Fibroblast of peridontal ligament (primary cell): ENCODE results near the gene GOLGA8K.
"Not testable (repeated sequence)": the region's sequence is repeated elsewhere in the genome, so short reads cannot be mapped to it uniquely, and the experiment has no call there.

Experiments used
- DNase-seq: peaks from one replicate; pipeline ENCODE4 v3.0.0-alpha.2; 2010; ENCODE audit errors: extremely low read depth

Gene GOLGA8K

DNA sequence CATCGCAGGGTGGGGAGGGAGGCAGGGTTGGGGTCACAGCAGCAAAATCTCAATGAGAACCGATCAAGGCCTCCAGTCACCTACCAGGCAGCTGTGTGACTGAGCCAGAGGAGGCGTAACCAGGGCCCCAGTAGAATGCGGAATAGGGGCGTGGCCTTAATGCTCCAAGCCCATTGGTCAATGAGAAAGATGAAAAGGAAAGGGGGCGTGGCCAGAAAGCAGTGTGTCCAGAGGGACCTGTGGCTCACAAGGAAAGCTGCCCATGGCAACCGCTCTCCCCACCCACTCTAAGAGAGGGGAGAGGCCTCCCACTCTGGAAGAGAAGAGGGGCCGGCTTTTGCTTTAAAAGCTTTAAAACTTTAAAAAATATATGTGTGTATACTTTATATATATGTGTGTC is at the start of gene GOLGA8K:
Gene GOLGA8K, minus strand, starts transcription at position 101 of the 400 bp plus-strand sequence. Its CDS starts 98 bp downstream, at position 3.
- not testable (repeated sequence) for DNase-seq

DNA sequence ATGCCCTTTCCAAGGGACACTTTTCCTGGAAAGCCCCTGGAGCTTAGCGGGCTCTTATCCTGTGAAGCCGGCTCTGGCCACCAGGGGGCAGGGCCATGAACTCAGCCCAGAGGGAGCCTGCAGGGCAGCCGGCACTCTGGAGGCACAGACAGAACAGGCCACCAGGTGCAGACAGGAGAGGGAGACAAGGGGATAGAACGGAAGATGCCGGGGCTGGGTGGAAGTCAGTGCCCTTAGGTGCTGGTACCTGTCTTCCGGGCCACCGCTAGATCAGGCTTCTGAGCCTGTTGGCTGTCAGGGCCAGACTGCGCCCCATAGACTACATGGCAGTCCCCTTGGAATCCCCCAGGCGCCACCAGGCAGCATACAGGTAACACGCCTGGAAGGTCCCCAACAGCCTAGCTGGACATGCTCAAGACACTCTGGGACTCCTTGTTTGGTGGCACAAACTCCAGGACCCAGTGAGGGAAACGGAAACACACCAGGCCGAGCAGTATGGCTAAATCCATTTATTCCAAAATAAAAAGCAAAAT is 37.4 kb upstream of the GOLGA8K start:
- DNase-seq = not testable (repeated sequence)

GRCh38 chr15:32434102-32434963 is 31.2 kb upstream of the GOLGA8K start:
- not testable (repeated sequence) for DNase-seq

DNA sequence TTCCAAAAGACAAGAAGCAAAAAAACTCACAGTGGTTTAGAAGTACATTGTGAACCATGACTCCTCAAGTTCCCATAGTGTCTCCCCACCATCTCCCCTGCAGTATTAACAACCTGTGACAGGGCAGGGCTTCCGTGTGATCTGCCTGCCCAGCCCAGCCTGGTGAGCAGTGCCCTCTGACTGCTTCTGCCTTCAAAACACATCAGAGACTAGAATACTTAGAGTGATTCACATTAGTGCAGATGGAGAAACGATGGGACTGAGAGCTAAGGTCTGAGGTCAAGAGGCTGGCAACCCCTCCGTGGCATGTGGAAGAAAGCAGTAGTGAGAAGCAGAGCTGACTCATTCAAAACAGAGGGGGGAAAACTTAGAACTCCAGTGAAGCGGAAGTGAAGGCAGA is 24.5 kb upstream of the GOLGA8K start:
- not testable (repeated sequence) for DNase-seq

GRCh38 chr15:32426511-32426910 is 23.4 kb upstream of the GOLGA8K start:
- DNase-seq = not testable (repeated sequence)

DNA sequence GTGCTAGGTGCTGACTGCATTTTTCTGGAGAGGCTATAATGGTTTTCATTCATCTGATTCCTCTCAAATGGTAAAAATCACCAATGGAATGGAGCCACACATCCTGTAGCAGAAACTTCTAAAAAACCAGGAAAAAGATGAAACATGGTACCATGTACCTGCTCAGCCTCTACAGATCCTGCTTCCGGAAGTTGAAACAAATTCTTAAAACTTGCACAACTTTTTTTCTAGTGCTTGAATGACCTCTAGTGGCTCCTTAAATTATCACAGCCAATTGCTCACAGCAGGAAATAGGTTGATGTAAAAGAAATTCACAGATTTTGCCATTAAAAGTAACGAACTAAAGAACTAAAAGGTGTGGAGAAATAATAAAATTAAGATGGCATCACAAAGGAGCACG is 4.8 kb upstream of the GOLGA8K start:
- not testable (repeated sequence) for DNase-seq

DNA sequence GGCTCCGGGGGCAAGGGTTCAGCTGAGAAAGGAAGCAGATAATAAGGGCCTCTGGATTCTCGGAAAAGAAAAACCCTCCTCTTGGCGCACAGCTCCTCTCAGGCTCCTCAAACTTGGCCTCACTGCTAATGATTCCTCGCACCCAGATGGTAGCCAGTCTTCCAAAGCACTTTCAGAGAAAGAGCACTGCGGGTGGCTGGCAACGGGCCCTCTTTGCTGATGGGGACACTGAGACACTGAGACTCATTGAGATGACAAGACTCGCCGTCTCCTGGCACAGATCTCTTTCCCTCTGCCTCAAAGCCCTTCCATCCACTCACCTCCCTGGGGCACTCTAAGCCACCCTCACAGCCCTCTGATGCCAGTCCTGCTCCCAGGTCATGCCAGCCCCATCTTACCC is 6.6 kb downstream of the GOLGA8K start:
- not testable (repeated sequence) for DNase-seq

DNA sequence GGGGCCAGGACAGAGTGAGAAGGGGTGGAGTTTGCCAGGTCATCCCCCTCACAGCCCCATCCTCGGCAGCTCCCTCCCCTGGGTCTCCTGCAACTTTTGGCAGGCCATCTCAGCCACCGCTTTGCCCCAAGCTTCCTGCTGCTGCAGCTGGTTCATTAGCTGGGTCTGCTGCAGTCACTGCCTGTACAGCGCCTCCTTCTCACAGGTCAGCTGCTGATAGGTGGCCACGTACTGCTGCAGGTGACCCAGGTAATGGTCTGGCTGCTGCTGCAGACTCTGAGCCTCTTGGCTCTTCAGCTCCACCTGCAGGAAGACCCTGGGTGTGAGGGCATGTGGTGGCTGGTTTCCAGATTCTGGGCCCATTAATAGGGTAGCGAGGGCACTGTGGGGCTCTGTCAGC is 8.3 kb downstream of the GOLGA8K start:
- DNase-seq = not testable (repeated sequence)

DNA sequence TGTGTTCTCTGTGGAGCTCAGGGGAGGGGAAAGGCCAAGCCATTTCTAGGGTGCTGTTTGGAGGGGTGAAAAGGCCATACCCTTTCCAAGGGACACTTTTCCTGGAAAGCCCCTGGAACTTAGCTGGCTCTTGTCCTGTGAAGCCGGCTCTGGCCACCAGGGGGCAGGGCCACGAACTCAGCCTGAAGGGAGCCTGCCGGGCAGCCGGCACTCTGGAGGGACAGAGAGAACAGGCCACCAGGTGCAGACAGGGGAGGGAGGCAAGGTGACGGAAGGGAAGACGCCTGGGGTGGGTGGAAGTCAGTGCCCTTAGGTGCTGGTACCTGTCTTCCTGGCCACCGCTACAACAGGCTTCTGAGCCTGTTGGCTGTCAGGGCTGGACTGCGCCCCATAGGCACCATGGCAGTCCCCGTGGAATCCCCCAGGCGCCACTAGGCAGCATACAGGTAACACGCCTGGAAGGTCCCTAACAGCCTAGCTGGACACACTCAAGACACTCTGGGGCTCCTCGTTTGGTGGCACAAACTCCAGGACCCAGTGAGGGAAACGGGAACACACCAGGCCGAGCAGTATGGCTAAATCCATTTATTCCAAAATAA is 14.9 kb downstream of the GOLGA8K start:
- DNase-seq = not testable (repeated sequence)

DNA sequence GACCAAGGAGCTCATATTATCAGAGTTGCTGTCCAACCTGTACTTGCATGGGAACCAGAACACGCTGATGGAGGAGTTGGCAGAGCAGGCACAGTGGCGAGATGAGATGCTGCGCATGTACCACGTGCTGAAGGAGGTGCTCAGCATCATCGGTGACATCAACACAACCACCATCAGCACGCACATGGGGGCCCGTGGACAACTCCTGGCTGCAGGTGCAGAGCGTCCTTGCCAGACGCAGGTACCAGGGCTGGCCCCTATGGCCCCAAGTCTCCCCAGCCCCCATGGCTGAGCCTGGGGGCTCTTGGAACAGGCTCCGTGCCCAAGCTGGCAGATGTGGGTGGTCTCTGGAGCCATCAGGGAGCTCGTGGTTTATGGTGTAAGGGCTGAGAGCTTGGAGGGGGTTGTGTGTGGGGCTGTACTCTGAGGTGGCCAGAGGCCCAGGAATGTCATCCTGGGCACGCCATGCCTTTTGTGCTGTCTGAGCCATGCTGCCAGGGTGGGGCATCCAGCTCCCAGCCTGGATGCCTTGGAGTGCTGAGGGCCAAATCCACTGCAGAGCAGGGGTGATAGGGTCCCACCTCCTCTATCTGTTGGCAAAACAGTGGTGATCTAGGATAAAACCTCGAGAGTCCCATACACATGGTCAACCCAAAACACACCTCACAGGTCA is 17.1 kb downstream of the GOLGA8K start:
- DNase-seq = not testable (repeated sequence)

- not testable (repeated sequence) for DNase-seq
These were observed 28.9 kb downstream of the GOLGA8K start for GRCh38 chr15:32374185-32374584.

GRCh38 chr15:32373707-32374106 is 29.4 kb downstream of the GOLGA8K start:
- DNase-seq = not testable (repeated sequence)

DNA sequence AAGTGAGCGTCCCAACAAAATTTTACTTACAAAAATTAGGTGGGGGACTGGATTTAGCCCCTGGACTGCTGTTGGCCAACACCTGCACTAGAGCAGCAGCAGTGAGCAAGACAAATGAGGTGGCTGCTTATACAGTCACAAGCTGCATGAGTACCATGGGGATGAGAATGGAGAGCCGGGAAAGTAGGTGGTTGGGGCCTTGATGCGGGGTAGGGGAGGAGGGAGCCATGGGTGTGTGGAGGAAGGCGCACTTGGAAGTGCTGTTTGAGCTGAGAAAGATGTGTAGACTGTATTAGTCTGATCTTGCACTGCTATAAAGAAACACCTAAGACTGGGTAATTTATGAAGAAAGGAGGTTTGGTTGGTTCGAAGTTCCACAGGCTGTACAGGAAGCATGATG is 31.0 kb downstream of the GOLGA8K start:
- not testable (repeated sequence) for DNase-seq

- not testable (repeated sequence) for DNase-seq
These were observed 32.6 kb downstream of the GOLGA8K start for GRCh38 chr15:32370526-32370925.

- DNase-seq = not testable (repeated sequence)
These were observed 33.0 kb downstream of the GOLGA8K start for GRCh38 chr15:32370064-32370463.

- not testable (repeated sequence) for DNase-seq
These were observed 36.6 kb downstream of the GOLGA8K start for GRCh38 chr15:32366492-32366891.

GRCh38 chr15:32365955-32366354 is 37.1 kb downstream of the GOLGA8K start:
- not testable (repeated sequence) for DNase-seq

DNA sequence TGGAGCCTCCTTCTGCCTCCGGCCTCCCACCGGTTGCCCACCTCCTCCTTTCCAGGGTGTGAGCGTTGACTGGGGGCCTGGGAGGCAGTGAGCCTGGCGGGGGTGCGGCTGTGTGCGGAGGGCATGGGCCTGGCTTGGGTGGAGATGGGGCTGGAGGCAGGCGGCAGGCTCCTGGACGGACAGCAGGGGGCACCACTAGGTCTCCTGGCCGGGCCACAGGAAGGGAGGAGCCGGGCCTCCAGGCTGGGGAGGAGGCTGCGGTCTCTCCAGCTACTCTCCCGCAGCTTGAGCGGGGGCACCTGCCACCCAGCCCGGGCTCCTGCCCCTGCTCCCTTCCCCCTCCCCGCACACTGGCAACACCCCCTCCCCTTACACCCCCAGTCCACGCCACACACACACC is 38.1 kb downstream of the GOLGA8K start:
- DNase-seq = not testable (repeated sequence)

DNA sequence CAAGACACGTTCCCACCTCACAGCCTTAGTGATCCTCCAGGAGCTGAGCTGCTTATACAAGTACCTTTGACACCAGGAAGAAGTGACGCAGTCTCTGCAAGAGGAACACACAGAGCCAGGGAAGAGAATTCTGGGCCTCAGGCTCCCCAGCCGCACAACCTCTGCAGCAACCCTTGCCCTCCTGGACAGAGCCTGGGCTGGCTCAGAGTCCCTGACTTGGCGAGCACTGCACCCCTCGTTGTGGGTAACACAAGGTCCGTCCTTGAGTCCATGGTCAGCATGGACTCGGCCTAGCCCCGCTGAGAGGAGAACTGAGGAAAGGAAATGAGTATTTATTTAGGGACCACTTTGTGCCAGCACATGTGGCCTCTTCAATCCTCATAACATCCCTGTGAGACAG is 39.6 kb downstream of the GOLGA8K start:
- not testable (repeated sequence) for DNase-seq

GRCh38 chr15:32361662-32362061 is 41.4 kb downstream of the GOLGA8K start:
- DNase-seq = not testable (repeated sequence)

- not testable (repeated sequence) for DNase-seq
These were observed 44.6 kb downstream of the GOLGA8K start for GRCh38 chr15:32358462-32358861.

DNA sequence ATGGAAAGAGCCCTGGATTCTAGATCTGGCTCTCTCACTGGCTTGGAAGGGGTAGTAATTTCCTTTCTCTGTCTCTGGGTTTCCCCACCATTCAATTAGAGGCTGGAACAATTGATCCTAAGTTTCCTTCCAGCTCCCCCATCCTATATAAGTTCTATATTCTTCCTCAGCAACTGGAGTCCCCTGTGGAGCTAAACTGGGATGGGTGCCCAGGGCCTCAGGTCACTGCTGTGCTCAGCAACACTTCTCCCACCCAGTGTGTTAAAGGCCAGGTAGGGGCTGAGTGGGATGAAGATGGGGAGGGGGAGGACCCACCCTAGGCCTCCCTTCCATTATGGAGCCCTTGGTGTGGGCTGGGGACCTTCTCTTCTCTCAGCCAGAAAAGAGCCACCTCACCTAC is 46.2 kb downstream of the GOLGA8K start:
- not testable (repeated sequence) for DNase-seq
